GM18526 (cell line): ENCODE results near the gene AKAP6.

Experiments used
- POLR2A ChIP-seq: IDR thresholded peaks from 3 replicates; pipeline ENCODE4 v1.6.1; 2011; ENCODE audit not compliant: insufficient read length; ENCODE audit errors: extremely low read depth

AKAP6 gene

GRCh38 chr14:32537166-32537565 is 208.1 kb downstream of the AKAP6 start:
- TF ChIP-seq POLR2A = no peak

GRCh38 chr14:32542507-32542906 is 213.4 kb downstream of the AKAP6 start:
- no peak for TF ChIP-seq POLR2A

- TF ChIP-seq POLR2A = no peak
Measured at GRCh38 chr14:32545095-32545494, 216.0 kb downstream of the AKAP6 start.

- TF ChIP-seq POLR2A = no peak
Measured at GRCh38 chr14:32545506-32546210, 216.6 kb downstream of the AKAP6 start.

GRCh38 chr14:32546246-32546645 is 217.1 kb downstream of the AKAP6 start:
- no peak for TF ChIP-seq POLR2A

- TF ChIP-seq POLR2A = no peak
Measured at GRCh38 chr14:32552766-32553165, 223.7 kb downstream of the AKAP6 start.

- no peak for TF ChIP-seq POLR2A
Measured at GRCh38 chr14:32559048-32559447, 229.9 kb downstream of the AKAP6 start.

GRCh38 chr14:32559590-32559989 is 230.5 kb downstream of the AKAP6 start:
- no peak for TF ChIP-seq POLR2A

GRCh38 chr14:32560209-32560857 is 231.2 kb downstream of the AKAP6 start:
- TF ChIP-seq POLR2A = no peak

GRCh38 chr14:32561520-32561919 is 232.4 kb downstream of the AKAP6 start:
- TF ChIP-seq POLR2A = no peak

GRCh38 chr14:32564596-32564995 is 235.5 kb downstream of the AKAP6 start:
- no peak for TF ChIP-seq POLR2A

- no peak for TF ChIP-seq POLR2A
Measured at GRCh38 chr14:32565256-32565655, 236.2 kb downstream of the AKAP6 start.

GRCh38 chr14:32567543-32568384 is 238.7 kb downstream of the AKAP6 start:
- TF ChIP-seq POLR2A = no peak

GRCh38 chr14:32571551-32571950 is 242.5 kb downstream of the AKAP6 start:
- no peak for TF ChIP-seq POLR2A

- TF ChIP-seq POLR2A = no peak
Measured at GRCh38 chr14:32571995-32572866, 243.1 kb downstream of the AKAP6 start.
